Measurements from ENCODE around the gene MELK. TPM values are rescaled to one million over a fixed set of nuclear protein-coding genes. Genes with fewer than 3 reads are reported as not detected.

Gene MELK
- total and polyA plus RNA-seq, 2 of the 4 experiments (the other 2 are of a cell fraction): 20.8 to 27.4 TPM

DNA sequence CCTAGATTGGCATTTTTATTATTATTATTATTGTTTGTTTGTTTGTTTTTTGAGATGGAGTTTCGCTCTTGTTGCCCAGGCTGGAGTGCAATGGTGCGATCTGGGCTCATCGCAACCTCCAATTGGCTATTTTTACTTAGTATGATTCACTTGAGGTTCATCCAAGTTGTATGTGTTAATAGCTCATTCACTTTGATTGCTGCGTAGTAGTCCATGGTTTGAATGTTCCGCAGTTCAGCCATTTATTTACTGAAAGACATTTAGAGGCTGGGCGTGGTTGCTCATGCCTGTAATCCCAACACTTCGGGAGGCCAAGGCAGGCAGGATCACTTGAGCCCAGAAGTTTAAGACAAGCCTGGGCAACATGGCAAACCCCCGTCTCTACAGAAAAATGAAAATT lies 22.6 kb upstream of the MELK start:
- WGBS, 2 experiments (ENCODE audit: extremely low coverage in 2 of 2, insufficient read length in 1 of 2): 100% methylated on average over 1 of the region's 8 CpGs; no CpG with 5 or more reads in 1 of the 2 experiments
- Histone ChIP-seq H3K14ac (replicated peaks; ENCODE audit: low read depth, low read length) (no peak overlapping the region), H3K9me3 (ENCODE audit: control insufficient read depth, insufficient read depth, low read length) (no peaks in the 10 kb centered on the region), H2AFZ (replicated peaks; ENCODE audit: low read length, poor library complexity) (no peak overlapping the region), H3K27me3 (ENCODE audit: control insufficient read depth, insufficient read depth, low read length) (peaks cover 7% of the 10 kb centered on the region), H2AK9ac (replicated peaks; ENCODE audit: low read depth, low read length, poor library complexity) (no peak overlapping the region), H3K79me1 (ENCODE audit: low read depth in 1 of 2, low read length in 2 of 2) (no peaks in the 10 kb centered on the region), H4K20me1 (ENCODE audit: insufficient read depth, low read length) (no peaks in the 10 kb centered on the region), H3K27ac (ENCODE audit: insufficient read depth, low read length) (no peak overlapping the region), H3K4ac (ENCODE audit: low read depth, low read length) (no peak overlapping the region), H3K36me3 (ENCODE audit: control insufficient read depth, insufficient read depth, low read length) (no peaks in the 10 kb centered on the region), H3K9me1 (ENCODE audit: insufficient read depth, low read length) (no peaks in the 10 kb centered on the region), H4K8ac (ENCODE audit: low read depth in 2 of 2, low read length in 2 of 2) (no peak overlapping the region), H2BK20ac (ENCODE audit: low read depth, low read length) (no peak overlapping the region), H4K91ac (ENCODE audit: insufficient read depth, low read depth, low read length) (no peak overlapping the region), H3K9ac (ENCODE audit: low read depth, low read length) (no peak overlapping the region), H3K56ac (ENCODE audit: extremely low read depth, insufficient read depth, low read length) (no peak overlapping the region), H2BK120ac (ENCODE audit: low read depth, low read length) (no peak overlapping the region), H3K4me3 (ENCODE audit: insufficient read depth, low read depth, low read length) (no peak overlapping the region), H2BK15ac (ENCODE audit: low read depth, low read length) (no peak overlapping the region), H2BK5ac (ENCODE audit: low read depth, low read length, poor library complexity, severe bottlenecking) (no peak overlapping the region), H3K18ac (ENCODE audit: low read depth, low read length) (no peak overlapping the region), H3K4me1 (ENCODE audit: control insufficient read depth, insufficient read depth, low read length) (no peaks in the 10 kb centered on the region), H3K4me2 (ENCODE audit: low read depth, low read length) (no peak overlapping the region), H2AK5ac (ENCODE audit: low read depth, low read length) (no peak overlapping the region), H4K5ac (ENCODE audit: low read depth, low read length) (no peak overlapping the region), H3K23ac (ENCODE audit: low read depth, low read length) (no peak overlapping the region)
- CTCF ChIA-PET: no interaction called here
- dilution Hi-C loops (cut with HindIII; ENCODE audit: low sequenced_read_pairs, unreplicated experiment): no loop called here
- no peak for DNase-seq
- ATAC-seq (ENCODE audit: low read depth): no peak
- TF ChIP-seq MXI1 (IDR thresholded peaks at IDR 0.05; ENCODE audit: borderline replicate concordance, low read depth, low read length): no peak
- no peak for TF ChIP-seq MAZ (IDR thresholded peaks at IDR 0.05; ENCODE audit: borderline replicate concordance, low read depth, low read length)
- TF ChIP-seq NFE2L2 (IDR thresholded peaks at IDR 0.05; ENCODE audit: low read depth, low read length): no peak
- TF ChIP-seq, protein P1, sequence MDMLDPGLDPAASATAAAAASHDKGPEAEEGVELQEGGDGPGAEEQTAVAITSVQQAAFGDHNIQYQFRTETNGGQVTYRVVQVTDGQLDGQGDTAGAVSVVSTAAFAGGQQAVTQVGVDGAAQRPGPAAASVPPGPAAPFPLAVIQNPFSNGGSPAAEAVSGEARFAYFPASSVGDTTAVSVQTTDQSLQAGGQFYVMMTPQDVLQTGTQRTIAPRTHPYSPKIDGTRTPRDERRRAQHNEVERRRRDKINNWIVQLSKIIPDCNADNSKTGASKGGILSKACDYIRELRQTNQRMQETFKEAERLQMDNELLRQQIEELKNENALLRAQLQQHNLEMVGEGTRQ (IDR thresholded peaks at IDR 0.05; ENCODE audit: low read depth, low read length): no peak
- TF ChIP-seq RCOR1 (IDR thresholded peaks at IDR 0.05; ENCODE audit: insufficient replicate concordance, low read length): no peak
- no peak for TF ChIP-seq POLR2A (IDR thresholded peaks at IDR 0.05; ENCODE audit: low read depth, low read length)
- TF ChIP-seq, protein P2, sequence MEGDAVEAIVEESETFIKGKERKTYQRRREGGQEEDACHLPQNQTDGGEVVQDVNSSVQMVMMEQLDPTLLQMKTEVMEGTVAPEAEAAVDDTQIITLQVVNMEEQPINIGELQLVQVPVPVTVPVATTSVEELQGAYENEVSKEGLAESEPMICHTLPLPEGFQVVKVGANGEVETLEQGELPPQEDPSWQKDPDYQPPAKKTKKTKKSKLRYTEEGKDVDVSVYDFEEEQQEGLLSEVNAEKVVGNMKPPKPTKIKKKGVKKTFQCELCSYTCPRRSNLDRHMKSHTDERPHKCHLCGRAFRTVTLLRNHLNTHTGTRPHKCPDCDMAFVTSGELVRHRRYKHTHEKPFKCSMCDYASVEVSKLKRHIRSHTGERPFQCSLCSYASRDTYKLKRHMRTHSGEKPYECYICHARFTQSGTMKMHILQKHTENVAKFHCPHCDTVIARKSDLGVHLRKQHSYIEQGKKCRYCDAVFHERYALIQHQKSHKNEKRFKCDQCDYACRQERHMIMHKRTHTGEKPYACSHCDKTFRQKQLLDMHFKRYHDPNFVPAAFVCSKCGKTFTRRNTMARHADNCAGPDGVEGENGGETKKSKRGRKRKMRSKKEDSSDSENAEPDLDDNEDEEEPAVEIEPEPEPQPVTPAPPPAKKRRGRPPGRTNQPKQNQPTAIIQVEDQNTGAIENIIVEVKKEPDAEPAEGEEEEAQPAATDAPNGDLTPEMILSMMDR (conservative IDR thresholded peaks at IDR 0.05; ENCODE audit: low read depth, low read length): no peak
- no peak for TF ChIP-seq CHD1 (IDR thresholded peaks at IDR 0.05; ENCODE audit: low read depth, low read length)
- no peak for TF ChIP-seq CEBPB (IDR thresholded peaks at IDR 0.05; ENCODE audit: low read depth, low read length)
- TF ChIP-seq, protein P3, sequence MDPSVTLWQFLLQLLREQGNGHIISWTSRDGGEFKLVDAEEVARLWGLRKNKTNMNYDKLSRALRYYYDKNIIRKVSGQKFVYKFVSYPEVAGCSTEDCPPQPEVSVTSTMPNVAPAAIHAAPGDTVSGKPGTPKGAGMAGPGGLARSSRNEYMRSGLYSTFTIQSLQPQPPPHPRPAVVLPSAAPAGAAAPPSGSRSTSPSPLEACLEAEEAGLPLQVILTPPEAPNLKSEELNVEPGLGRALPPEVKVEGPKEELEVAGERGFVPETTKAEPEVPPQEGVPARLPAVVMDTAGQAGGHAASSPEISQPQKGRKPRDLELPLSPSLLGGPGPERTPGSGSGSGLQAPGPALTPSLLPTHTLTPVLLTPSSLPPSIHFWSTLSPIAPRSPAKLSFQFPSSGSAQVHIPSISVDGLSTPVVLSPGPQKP (IDR thresholded peaks at IDR 0.05; ENCODE audit: borderline replicate concordance, low read depth, low read length): no peak
- no peak for TF ChIP-seq SMC3 (IDR thresholded peaks at IDR 0.05; ENCODE audit: low read depth, low read length)
- TF ChIP-seq MAFK (IDR thresholded peaks at IDR 0.05; ENCODE audit: low read depth, low read length): no peak
- TF ChIP-seq RFX5 (IDR thresholded peaks at IDR 0.05; ENCODE audit: low read depth, low read length): no peak
- no peak for TF ChIP-seq RAD21 (IDR thresholded peaks at IDR 0.05; ENCODE audit: low read length)
- no peak for TF ChIP-seq BHLHE40 (IDR thresholded peaks at IDR 0.05; ENCODE audit: low read depth, low read length)
- no peak for TF ChIP-seq FOS (IDR thresholded peaks at IDR 0.05; ENCODE audit: low read depth, low read length)
- POLR2A ChIA-PET (ENCODE audit: unreplicated experiment): no interaction called here
- intact Hi-C loops (cut with micrococcal nuclease): no loop called here
- in situ Hi-C loops (cut with MboI; ENCODE audit: low sequenced_read_pairs): loop anchor here (5.0 kb wide), 1 partner anchor 143 kb away; no protein-coding TSS in a partner anchor
- BruUV-seq (replicated peaks): no TSS peak
